A673 (cell line): ENCODE measurements around the gene TANC1. TPM values are rescaled to one million over a fixed set of nuclear protein-coding genes. Genes with fewer than 3 reads are reported as not detected.

Experiments
- BruUV-seq: library from RNA; stranded (reverse); fragments of 400-500 nt; replicated peaks from 2 replicates; lab custom pipeline; 2021; lab: Mats Ljungman, UMichigan
- CTCF ChIA-PET: fragments of 300-600 bp; sonication (Branson Sonifier 250); formaldehyde crosslinking; loops from one replicate; lab custom pipeline; 2022; ENCODE audit warnings: antibody characterized with exemption; lab: Charles Lee
- POLR2A ChIA-PET: fragments of 300-600 bp; sonication (Branson Sonifier 250); formaldehyde crosslinking; loops from one replicate; lab custom pipeline; 2022; ENCODE audit warnings: antibody characterized with exemption; ENCODE audit not compliant: low non-redundant PET; lab: Charles Lee
- DNase-seq: peaks from one replicate; pipeline ENCODE4 v3.0.0-alpha.2; 2015; ENCODE audit warnings: low spot score
- H3K27ac ChIP-seq: fragments of 200-600 bp; sonication (generic); 2 replicates; pipeline ENCODE4 v1.5.1; 2016; ENCODE audit warnings: mixed run types, low read depth, mild to moderate bottlenecking, mixed read lengths, antibody characterized with exemption, low read length; ENCODE audit not compliant: poor library complexity, severe bottlenecking
- H3K27me3 ChIP-seq: fragments of 200-600 bp; sonication (generic); replicated peaks from 2 replicates; pipeline ENCODE4 v1.6.1; 2017; ENCODE audit warnings: mixed run types, low read depth, mild to moderate bottlenecking, mixed read lengths, antibody characterized with exemption, low read length; ENCODE audit not compliant: insufficient read depth, poor library complexity
- H3K36me3 ChIP-seq: fragments of 200-600 bp; sonication (generic); 2 replicates; pipeline ENCODE4 v1.6.1; 2016; ENCODE audit warnings: mixed run types, mild to moderate bottlenecking, mixed read lengths, antibody characterized with exemption, low read length; ENCODE audit not compliant: insufficient read depth, poor library complexity, severe bottlenecking
- H3K4me1 ChIP-seq: fragments of 200-600 bp; sonication (generic); 2 replicates; pipeline ENCODE4 v1.6.1; 2017; ENCODE audit warnings: mixed run types, mild to moderate bottlenecking, mixed read lengths, antibody characterized with exemption, low read length; ENCODE audit not compliant: insufficient read depth, poor library complexity, severe bottlenecking
- H3K4me3 ChIP-seq: fragments of 200-600 bp; sonication (generic); 2 replicates; pipeline ENCODE4 v1.5.1; 2016; ENCODE audit warnings: low read depth, mixed run types, mild to moderate bottlenecking, mixed read lengths, low read length; ENCODE audit not compliant: poor library complexity, severe bottlenecking
- H3K9me3 ChIP-seq: fragments of 200-600 bp; sonication (generic); 2 replicates; pipeline ENCODE4 v1.6.1; 2016; ENCODE audit warnings: mixed run types, low read depth, mild to moderate bottlenecking, mixed read lengths, antibody characterized with exemption, low read length; ENCODE audit not compliant: poor library complexity, severe bottlenecking
- EZH2 ChIP-seq: fragments of 200-600 bp; sonication (generic); IDR thresholded peaks from 2 replicates; pipeline ENCODE4 v1.6.1; 2017; ENCODE audit warnings: borderline replicate concordance, low read depth, mild to moderate bottlenecking, mixed read lengths, antibody characterized with exemption, low read length; ENCODE audit not compliant: poor library complexity, severe bottlenecking
- intact Hi-C: fragments of 100-400 bp; cut with micrococcal nuclease; formaldehyde crosslinking; loops from one replicate; pipeline ENCODE4 v1.10.0; 2022; ENCODE audit not compliant: unreplicated experiment
- total RNA-seq: library from RNA; stranded (reverse); gene quantifications from 2 replicates; pipeline ENCODE4 v1.2.3, GENCODE V29; 2021
- TF ChIP-seq, protein P1 (sequence below): fragments of 300-800, 200-600 bp; sonication (generic); conservative IDR thresholded peaks from 2 replicates; pipeline ENCODE4 v1.5.1; 2017; ENCODE audit warnings: low read depth, mild to moderate bottlenecking, antibody characterized with exemption, low read length, moderate library complexity, mixed read lengths

Gene TANC1
- total RNA-seq, 1 experiment from 2014 or later = 9.0 TPM

DNA sequence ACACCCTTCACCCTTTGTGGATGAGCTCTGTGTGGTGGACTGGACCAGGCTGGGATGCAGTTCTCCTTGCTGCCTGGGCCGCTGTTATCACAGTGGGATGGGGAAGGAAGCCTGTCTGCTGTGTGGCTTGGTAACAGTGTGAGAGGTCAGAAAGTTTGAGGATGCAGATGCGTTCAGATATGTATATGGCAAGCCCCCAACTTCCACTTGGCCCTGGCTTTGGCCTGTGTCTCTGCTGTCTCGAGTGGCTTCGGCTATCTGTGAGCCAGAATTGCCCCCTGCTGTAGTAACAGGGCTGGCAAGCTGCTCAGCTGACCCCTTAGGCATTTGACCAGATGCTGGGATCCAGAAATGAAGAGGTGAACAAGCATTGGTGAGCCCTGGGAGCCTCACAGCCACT lies 211.3 kb downstream of the TANC1 start:
- ChIA-PET CTCF (no interaction called here), POLR2A (no interaction called here)
- BruUV-seq = no TSS peak
- Histone ChIP-seq H3K4me1 (no peaks in the 10 kb centered on the region), H3K36me3 (no peaks in the 10 kb centered on the region), H3K27ac (no peak overlapping the region), H3K9me3 (no peaks in the 10 kb centered on the region), H3K4me3 (no peak overlapping the region), H3K27me3 (no peaks in the 10 kb centered on the region)
- intact Hi-C loops = no loop called here
- TF ChIP-seq, protein P1, sequence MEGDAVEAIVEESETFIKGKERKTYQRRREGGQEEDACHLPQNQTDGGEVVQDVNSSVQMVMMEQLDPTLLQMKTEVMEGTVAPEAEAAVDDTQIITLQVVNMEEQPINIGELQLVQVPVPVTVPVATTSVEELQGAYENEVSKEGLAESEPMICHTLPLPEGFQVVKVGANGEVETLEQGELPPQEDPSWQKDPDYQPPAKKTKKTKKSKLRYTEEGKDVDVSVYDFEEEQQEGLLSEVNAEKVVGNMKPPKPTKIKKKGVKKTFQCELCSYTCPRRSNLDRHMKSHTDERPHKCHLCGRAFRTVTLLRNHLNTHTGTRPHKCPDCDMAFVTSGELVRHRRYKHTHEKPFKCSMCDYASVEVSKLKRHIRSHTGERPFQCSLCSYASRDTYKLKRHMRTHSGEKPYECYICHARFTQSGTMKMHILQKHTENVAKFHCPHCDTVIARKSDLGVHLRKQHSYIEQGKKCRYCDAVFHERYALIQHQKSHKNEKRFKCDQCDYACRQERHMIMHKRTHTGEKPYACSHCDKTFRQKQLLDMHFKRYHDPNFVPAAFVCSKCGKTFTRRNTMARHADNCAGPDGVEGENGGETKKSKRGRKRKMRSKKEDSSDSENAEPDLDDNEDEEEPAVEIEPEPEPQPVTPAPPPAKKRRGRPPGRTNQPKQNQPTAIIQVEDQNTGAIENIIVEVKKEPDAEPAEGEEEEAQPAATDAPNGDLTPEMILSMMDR = no peak
- no peak for TF ChIP-seq EZH2
- DNase-seq = no peak

DNA sequence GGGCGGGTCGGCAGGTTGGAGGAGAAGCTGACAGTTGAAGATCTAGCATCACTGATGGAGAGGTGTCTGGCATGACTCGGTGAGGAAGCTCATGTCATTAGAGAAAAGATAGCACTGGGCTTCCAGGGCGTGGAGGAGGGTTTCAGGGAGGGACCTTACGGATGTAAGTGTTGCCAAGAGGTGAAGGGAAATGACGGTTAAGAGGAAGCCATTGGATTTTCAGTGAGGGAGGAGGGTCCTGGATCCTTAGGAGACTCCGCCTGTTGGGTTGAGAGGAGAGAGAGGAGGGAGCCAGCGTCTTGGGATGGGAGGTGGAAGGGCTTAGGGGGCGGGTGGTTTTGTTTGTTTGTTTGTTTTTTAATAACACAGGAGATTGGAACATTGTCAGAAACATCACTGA lies 214.9 kb downstream of the TANC1 start:
- POLR2A ChIA-PET = no interaction called here

DNA sequence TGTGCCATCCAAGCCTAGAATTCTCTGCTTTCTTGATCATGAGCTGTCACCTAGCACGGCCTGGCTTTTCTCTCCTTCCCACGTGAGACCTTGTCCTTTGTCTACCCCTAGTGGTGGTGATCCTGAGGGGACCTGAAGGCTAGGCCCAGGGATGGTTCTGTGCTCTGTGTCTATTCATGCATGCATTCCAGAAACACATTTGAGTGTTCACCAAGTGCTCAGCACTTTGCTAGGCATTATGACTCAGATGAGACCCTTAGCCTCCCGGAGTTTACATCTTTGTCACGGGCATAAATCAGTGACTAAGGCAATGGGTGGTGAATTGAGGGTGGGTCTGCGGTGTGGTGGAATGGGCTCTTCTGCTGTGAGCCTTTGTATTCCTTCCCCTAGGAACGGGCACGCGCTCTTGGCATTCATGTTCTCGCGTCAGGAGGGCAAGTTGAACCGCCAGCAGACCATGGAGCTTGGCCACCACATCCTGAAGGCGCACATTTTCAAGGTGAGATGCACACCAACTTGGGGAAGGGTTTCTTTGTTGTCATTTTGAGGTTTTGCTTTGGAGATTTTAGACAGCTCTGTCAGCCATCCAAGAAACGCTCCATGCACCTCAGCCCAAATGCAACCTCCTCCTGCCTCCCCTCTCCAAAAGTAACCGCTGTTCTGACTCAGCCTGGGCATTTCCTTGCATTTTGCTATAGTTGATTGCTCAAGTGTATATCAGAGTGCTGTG lies 217.1 kb downstream of the TANC1 start:
- ChIA-PET CTCF (interaction anchor here (0.7 kb wide), 1 partner anchor 149 kb away, joined by 3 read pairs; no protein-coding TSS in a partner anchor), POLR2A (no interaction called here)
- no TSS peak for BruUV-seq
- Histone ChIP-seq H3K9me3 (no peaks in the 10 kb centered on the region), H3K36me3 (no peaks in the 10 kb centered on the region), H3K4me1 (no peaks in the 10 kb centered on the region), H3K27me3 (no peaks in the 10 kb centered on the region), H3K4me3 (no peak overlapping the region), H3K27ac (no peak overlapping the region)
- no peak for TF ChIP-seq EZH2
- TF ChIP-seq, protein P1 = peak; percentile 52
- intact Hi-C loops = no loop called here
- peak; percentile 58 for DNase-seq

More for the DNA sequence above, 214.9 kb downstream of the TANC1 start:
- CTCF ChIA-PET = no interaction called here
- no peaks in the 10 kb centered on the region for H3K27me3 ChIP-seq
- H3K27ac ChIP-seq = no peak overlapping the region
- no peak for TF ChIP-seq EZH2
- TF ChIP-seq, protein P1 = no peak
- no TSS peak for BruUV-seq
- intact Hi-C loops = no loop called here
- DNase-seq = no peak
- H3K36me3 ChIP-seq = no peaks in the 10 kb centered on the region
- no peaks in the 10 kb centered on the region for H3K9me3 ChIP-seq
- no peaks in the 10 kb centered on the region for H3K4me1 ChIP-seq
- H3K4me3 ChIP-seq = no peak overlapping the region
